ENCODE measurements around the gene RPS6KB2. TPM values are rescaled to one million over a fixed set of nuclear protein-coding genes. Genes with fewer than 3 reads are reported as not detected.

RPS6KB2 gene
- total and polyA plus RNA-seq, 9 of the 15 experiments (the other 6 are each of a cell fraction or from before 2014, with no cell fraction given) = 0.42 to 122 (median 82.6) TPM

DNA sequence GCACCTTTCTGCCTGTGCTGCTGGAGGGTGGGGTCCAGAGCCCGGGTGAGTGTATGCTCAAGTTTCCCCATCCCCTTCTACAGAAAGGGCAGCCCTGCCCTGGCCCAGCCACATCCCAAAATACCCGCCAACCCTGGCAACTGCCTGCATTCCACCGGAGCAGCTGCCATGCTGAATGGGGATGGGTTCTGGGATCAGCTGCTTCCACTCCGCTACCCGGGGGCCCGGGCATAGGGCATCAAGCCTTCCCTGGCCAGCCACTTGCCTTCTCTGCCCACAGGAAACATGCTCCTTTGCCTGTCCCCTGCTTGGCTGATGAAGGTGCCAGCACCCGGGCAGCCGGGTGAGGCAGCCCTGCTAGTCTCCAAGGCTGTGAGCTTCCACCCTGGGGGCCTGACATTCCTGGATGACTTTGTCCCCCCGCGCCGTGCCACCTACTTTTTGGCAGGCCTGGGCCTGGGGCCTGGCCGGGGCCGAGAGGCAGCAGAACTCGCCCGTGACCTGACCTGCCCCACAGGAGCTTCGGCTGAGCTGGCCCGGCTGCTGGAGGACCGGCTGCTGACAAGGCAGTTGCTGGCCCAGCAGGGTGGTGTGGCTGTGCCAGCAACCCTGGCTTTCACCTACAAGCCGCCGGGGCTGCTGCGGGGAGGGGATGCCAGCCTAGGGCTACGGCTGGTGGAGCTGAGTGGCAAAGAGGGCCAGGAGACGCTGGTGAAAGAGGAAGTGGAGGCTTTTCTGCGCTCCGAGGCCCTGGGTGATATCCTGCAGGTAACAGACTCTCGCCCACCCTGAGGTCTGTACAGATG lies 9.6 kb upstream of the RPS6KB2 start:
- Histone ChIP-seq H3K9me1 (ENCODE audit: control insufficient read depth, insufficient read depth, low read length) (no peaks in the 10 kb centered on the region), H3K4me2 (ENCODE audit: insufficient read depth, low read length) (no peak overlapping the region), H3K27me3 (ENCODE audit: control insufficient read depth in 2 of 2, insufficient read depth in 2 of 2, low read length in 2 of 2) (no peaks in the 10 kb centered on the region), H3K27ac (ENCODE audit: extremely low read depth, low read depth, low read length) (no peak overlapping the region), H3K79me2 (ENCODE audit: control insufficient read depth, insufficient read depth, low read length) (peaks cover 8% of the 10 kb centered on the region; the same call in 1 of the 3 replicates), H2AFZ (ENCODE audit: low read depth, low read length) (no peak overlapping the region), H4K20me1 (replicated peaks; ENCODE audit: control insufficient read depth, insufficient read depth, low read length) (no peaks in the 10 kb centered on the region), H3K9me3 (replicated peaks; ENCODE audit: control insufficient read depth, insufficient read depth, low read depth, low read length) (no peaks in the 10 kb centered on the region), H3K36me3 (ENCODE audit: control insufficient read depth, insufficient read depth, low read length) (no peaks in the 10 kb centered on the region), H3K4me3 (no peak overlapping the region), H3K4me1 (replicated peaks in 1 of 2; ENCODE audit: control insufficient read depth in 2 of 2, insufficient read depth in 2 of 2, low read length in 2 of 2) (peaks cover 6 to 65% of the 10 kb centered on the region in 2 experiments), H3K9ac (ENCODE audit: insufficient read depth in 1 of 2, low read depth in 2 of 2, low read length in 2 of 2) (no peak overlapping the region; a peak in 1 of 4 replicates)
- BruUV-seq (replicated peaks) = no TSS peak
- in situ Hi-C loops (cut with MboI) = no loop called here
- ATAC-seq (no peak), FAIRE-seq (no peak), DNase-seq (ENCODE audit: extremely low read depth in 1 of 4, low spot score in 3 of 4) (no peak)
- intact Hi-C loops (cut with micrococcal nuclease) = no loop called here
- WGBS (ENCODE audit: insufficient coverage, low coverage, missing lambda C conversion rate) = 83% methylated on average over 25 of the region's 26 CpGs
- CTCF ChIA-PET (ENCODE audit: low intra/inter-chr PET ratio) = no interaction called here
- POLR2A ChIA-PET = interaction anchor here (1.5 to 2.3 kb wide), 3 partner anchors 10 to 17 kb away, joined by 6 to 8 read pairs (median 7); partner anchors contain the start of gene PPP1CA
- TF ChIP-seq, protein P1, sequence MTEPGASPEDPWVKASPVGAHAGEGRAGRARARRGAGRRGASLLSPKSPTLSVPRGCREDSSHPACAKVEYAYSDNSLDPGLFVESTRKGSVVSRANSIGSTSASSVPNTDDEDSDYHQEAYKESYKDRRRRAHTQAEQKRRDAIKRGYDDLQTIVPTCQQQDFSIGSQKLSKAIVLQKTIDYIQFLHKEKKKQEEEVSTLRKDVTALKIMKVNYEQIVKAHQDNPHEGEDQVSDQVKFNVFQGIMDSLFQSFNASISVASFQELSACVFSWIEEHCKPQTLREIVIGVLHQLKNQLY (CRISPR knock-in tag; conservative IDR thresholded peaks at IDR 0.05) = no peak
- TF ChIP-seq, protein P2, sequence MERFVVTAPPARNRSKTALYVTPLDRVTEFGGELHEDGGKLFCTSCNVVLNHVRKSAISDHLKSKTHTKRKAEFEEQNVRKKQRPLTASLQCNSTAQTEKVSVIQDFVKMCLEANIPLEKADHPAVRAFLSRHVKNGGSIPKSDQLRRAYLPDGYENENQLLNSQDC (CRISPR knock-in tag; IDR thresholded peaks at IDR 0.05) = no peak
- TF ChIP-seq NFIX (CRISPR knock-in tag; IDR thresholded peaks at IDR 0.05; ENCODE audit: low read depth) (no peak), KLF10 (CRISPR knock-in tag; IDR thresholded peaks at IDR 0.05) (no peak), NRF1 (conservative IDR thresholded peaks at IDR 0.05 in 1 of 2, IDR thresholded peaks at IDR 0.05 in 1 of 2) (no peak)
- TF ChIP-seq, protein P3, sequence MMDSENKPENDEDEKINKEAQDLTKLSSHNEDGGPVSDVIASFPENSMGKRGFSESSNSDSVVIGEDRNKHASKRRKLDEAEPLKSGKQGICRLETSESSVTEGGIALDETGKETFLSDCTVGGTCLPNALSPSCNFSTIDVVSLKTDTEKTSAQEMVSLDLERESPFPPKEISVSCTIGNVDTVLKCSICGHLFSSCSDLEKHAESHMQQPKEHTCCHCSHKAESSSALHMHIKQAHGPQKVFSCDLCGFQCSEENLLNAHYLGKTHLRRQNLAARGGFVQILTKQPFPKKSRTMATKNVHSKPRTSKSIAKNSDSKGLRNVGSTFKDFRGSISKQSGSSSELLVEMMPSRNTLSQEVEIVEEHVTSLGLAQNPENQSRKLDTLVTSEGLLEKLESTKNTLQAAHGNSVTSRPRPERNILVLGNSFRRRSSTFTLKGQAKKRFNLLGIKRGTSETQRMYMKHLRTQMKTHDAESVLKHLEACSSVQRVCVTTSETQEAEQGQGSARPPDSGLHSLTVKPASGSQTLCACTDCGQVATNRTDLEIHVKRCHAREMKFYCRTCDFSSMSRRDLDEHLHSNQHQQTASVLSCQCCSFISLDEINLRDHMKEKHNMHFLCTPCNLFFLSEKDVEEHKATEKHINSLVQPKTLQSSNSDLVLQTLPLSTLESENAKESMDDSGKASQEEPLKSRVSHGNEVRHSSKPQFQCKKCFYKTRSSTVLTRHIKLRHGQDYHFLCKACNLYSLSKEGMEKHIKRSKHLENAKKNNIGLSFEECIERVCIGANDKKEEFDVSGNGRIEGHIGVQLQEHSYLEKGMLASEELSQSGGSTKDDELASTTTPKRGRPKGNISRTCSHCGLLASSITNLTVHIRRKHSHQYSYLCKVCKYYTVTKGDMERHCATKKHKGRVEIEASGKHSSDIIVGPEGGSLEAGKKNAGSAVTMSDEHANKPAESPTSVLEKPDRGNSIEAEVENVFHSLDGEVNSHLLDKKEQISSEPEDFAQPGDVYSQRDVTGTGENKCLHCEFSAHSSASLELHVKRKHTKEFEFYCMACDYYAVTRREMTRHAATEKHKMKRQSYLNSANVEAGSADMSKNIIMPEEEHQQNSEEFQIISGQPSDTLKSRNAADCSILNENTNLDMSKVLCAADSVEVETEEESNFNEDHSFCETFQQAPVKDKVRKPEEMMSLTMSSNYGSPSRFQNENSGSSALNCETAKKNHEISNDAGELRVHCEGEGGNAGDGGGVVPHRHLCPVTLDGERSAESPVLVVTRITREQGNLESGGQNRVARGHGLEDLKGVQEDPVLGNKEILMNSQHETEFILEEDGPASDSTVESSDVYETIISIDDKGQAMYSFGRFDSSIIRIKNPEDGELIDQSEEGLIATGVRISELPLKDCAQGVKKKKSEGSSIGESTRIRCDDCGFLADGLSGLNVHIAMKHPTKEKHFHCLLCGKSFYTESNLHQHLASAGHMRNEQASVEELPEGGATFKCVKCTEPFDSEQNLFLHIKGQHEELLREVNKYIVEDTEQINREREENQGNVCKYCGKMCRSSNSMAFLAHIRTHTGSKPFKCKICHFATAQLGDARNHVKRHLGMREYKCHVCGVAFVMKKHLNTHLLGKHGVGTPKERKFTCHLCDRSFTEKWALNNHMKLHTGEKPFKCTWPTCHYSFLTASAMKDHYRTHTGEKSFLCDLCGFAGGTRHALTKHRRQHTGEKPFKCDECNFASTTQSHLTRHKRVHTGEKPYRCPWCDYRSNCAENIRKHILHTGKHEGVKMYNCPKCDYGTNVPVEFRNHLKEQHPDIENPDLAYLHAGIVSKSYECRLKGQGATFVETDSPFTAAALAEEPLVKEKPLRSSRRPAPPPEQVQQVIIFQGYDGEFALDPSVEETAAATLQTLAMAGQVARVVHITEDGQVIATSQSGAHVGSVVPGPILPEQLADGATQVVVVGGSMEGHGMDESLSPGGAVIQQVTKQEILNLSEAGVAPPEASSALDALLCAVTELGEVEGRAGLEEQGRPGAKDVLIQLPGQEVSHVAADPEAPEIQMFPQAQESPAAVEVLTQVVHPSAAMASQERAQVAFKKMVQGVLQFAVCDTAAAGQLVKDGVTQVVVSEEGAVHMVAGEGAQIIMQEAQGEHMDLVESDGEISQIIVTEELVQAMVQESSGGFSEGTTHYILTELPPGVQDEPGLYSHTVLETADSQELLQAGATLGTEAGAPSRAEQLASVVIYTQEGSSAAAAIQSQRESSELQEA (IDR thresholded peaks at IDR 0.05; ENCODE audit: low read depth) = no peak
- TF ChIP-seq, protein P4, sequence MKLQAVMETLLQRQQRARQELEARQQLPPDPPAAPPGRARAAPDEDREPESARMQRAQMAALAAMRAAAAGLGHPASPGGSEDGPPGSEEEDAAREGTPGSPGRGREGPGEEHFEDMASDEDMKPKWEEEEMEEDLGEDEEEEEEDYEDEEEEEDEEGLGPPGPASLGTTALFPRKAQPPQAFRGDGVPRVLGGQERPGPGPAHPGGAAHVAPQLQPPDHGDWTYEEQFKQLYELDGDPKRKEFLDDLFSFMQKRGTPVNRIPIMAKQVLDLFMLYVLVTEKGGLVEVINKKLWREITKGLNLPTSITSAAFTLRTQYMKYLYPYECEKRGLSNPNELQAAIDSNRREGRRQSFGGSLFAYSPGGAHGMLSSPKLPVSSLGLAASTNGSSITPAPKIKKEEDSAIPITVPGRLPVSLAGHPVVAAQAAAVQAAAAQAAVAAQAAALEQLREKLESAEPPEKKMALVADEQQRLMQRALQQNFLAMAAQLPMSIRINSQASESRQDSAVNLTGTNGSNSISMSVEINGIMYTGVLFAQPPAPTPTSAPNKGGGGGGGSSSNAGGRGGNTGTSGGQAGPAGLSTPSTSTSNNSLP (IDR thresholded peaks at IDR 0.05; ENCODE audit: borderline replicate concordance, low read depth, low read length) = no peak
- TF ChIP-seq, protein P5, sequence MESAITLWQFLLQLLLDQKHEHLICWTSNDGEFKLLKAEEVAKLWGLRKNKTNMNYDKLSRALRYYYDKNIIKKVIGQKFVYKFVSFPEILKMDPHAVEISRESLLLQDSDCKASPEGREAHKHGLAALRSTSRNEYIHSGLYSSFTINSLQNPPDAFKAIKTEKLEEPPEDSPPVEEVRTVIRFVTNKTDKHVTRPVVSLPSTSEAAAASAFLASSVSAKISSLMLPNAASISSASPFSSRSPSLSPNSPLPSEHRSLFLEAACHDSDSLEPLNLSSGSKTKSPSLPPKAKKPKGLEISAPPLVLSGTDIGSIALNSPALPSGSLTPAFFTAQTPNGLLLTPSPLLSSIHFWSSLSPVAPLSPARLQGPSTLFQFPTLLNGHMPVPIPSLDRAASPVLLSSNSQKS (CRISPR knock-in tag; IDR thresholded peaks at IDR 0.05) = no peak

Measured in K562 (cell line).